HK-2 (cell line): ENCODE measurements around the gene COL21A1.

Experiments used
- DNase-seq: peaks from one replicate; pipeline ENCODE4 v3.0.0-alpha.2; 2018; ENCODE audit not compliant: unreplicated experiment

COL21A1 gene

GRCh38 chr6:56188429-56188828 lies 59.0 kb downstream of the COL21A1 start:
- no peak for DNase-seq

DNA sequence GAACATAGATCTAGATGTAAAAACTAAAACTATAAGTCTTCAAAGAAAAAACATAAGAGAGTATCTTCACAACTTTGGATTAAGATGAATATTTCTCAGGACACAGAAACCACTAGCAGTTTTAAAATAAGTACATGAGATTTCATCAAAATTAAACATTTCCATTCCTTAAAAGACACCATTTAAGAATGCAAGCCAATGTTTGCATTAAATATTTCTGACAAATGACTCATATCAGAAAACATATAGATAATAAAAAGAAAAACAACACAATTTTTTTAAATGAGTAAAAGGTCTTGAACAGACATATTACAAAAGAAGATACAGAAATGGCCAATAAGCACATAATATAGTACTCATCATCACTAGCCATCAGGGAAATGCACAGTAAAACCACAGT lies 59.7 kb downstream of the COL21A1 start:
- DNase-seq = no peak

DNA sequence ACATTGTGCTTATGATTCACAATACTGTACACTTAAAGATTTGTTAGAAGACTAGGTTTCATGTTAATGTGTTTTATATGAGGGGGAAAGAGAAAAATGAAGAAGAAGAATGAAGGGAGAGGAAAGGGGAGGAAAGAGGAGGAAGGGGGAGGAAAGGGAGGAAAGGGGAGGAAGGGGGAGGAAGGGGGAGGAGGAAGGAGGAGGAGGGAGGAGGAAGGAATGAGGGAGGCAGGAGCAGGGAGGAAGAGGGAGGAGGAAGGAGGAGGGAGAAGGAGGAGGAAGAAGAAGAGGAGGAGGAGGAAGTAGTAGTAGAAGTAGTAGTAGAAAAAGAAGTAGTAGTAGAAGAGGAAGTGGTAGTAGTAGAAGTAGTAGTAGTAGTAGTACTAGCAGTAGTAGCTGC lies 70.6 kb downstream of the COL21A1 start:
- no peak for DNase-seq

DNA sequence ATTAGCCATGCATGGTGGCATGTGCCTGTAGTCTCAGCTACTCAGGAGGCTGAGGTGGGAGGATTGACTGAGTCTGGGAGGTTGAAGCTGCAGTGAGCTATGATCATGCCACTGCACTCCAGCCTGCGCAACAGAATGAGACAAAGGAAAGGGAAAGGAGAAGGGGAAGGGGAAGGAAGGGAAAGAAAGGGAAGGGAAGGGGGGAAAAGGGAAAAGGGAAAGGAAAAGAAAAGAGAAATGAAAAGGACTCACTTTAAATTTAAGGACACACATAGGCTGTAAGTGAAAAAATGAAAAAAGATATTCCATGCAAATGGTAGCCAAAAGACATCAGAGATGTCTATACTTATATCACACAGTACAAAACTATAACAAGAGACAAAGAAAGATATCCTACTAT lies 74.2 kb downstream of the COL21A1 start:
- DNase-seq = no peak

DNA sequence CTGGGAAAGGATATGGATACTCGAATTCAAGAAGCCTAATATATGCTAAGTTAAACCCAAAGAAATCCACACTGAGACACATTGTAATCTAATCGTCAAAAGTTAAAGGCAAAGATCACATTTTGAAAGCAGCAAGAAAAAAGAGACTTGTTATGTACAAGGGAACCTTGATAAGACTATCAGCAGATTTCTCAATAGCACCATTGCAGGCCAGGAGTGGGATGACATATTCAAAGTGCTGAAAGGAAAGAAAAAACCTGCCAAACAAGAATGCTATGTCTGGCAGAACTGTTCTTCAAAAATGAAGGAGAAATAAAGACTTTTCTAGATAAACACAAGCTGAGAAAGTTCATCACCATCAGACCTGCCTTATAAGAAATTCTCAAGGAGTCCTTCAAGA lies 75.2 kb downstream of the COL21A1 start:
- DNase-seq = no peak

GRCh38 chr6:56169366-56169765 lies 78.0 kb downstream of the COL21A1 start:
- DNase-seq = no peak

- no peak for DNase-seq
These were observed 78.8 kb downstream of the COL21A1 start for GRCh38 chr6:56168596-56168995.

DNA sequence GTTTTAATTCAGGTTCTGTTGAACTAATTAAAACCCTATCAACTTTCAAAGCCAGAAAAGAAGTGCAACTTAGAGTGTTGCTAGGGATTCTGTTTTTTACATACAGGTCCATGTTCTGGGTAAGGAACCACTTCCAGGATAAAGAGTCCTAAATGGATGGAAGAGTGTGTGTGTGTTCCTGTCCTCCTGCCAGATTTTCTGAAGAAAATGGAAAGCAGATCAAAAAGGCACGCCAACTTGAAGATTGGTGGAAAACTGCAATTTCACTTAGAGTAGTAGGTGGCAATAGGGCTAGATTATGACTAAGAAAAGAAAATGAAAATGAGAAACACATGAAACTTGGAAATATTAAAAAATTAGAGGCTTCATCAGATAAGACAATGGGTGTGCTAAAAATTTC lies 85.3 kb downstream of the COL21A1 start:
- DNase-seq = no peak

DNA sequence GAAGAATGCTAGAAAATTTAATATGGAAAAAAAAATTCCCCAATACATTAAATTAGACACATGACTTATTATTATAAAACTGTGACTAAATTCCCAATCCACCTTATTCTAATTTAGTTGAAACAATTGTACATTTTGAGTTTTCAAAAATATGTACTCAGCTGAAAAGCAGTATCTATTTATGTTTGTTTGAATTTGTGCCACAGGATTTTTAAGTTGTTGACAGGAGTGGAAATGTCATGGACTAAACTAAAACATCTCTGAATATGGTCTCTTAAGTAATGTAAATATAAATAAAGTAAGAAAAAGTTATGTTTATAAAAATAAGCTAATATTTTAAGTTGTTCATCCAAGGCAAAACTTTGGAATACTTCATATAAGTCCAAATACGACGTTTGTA lies 86.9 kb downstream of the COL21A1 start:
- no peak for DNase-seq

GRCh38 chr6:56158571-56158970 lies 88.8 kb downstream of the COL21A1 start:
- no peak for DNase-seq

DNA sequence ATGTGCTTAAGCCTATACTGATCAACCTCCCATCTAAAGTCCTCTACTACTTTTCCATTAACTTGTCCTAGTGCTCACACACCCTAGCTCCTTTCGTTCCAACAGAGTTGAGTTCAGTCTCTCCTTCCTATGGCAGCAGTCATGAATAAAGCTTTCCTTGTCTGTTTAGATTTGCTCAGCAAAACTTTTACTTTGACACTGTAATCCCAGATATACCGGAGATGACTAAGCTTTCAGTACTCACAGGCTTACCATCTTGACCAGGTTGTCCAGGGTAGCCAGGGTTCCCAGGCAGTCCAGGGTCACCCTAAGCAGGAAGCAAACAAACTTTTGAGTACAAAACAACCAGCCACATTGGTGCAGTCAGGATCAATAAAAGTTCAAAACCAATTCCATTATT lies 90.7 kb downstream of the COL21A1 start:
- DNase-seq = no peak

GRCh38 chr6:56155634-56156141 lies 91.7 kb downstream of the COL21A1 start:
- DNase-seq = no peak

- DNase-seq = no peak
These were observed 93.3 kb downstream of the COL21A1 start for GRCh38 chr6:56154076-56154475.

GRCh38 chr6:56152611-56153010 lies 94.8 kb downstream of the COL21A1 start:
- DNase-seq = no peak

DNA sequence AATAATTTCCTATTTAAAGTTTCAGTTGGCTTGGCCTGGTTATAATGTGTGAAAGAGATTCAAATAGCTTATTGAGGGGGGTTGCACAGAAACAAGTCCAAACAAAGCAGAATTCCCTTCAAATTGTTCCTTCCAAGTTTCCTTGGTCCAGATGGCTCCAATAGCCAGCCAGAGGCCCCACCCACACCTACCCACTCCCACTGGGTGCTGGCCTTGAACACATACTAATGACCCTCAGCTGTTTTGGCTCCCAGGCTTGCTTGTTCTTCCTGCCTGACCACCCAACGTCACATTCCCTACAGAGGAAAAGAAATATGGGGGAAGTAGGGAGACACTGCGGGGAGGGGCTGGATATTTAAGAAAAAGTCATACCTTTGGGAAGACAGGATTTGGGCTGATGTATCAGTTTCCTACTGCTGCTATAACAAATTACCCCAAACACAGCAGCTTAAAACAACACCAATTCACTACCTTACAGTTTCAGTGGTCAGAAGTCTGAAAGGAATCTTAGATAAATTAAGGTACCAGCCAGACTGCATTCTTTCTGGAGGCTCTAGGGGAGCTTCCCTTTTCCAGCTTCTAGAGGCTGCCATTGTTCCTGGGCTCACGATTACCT lies 95.7 kb downstream of the COL21A1 start:
- DNase-seq = no peak

DNA sequence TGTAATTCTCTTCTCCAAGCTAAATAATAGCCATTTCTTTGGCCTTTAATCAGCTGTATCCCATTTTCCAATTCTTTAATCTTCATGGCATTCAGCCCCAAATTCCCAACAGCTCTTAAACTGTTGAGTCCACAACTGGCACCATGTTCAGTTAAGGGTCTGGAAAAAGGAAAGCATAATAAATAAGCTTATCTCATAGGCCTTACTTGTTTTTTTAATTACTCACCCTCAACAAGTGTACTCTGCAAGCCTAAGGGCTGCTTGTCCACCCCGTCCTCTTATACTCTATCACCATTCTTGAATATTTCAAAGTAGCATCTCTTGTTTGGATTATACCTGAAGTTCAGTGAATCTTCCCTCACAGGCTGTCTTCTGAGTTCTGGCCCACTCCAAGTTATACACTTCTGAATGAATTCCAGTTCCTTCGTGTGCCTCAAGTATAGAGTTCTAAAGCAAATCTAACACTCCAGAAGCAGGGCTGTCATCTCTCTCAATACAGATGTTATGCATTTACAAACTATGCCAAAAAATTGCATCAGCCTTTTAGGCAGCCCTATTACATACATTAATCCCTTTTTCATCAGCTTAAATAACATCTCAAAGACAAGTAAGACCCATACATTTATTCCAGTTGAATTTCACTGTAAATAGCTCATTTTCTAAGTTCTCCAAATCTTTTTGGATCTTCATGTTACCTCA lies 98.7 kb downstream of the COL21A1 start:
- DNase-seq = no peak

DNA sequence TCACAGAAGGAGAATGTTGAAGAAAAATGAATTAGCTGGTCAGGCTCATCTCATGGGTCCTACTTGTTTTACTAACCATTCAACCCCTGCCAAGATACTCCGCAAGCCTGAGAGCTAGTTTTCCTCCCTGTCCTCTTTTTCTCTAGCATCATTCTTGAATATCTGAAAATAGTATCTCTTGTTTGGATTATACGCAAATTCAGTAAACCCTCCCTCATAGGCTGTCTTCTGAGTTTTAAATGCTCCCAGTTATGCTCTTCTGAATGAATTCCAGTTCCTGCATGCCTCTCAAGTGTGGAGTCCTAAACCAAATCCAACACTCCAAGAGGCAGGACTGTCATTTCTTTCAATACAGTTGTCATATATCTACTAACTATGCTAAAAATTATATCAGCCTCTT lies 99.6 kb downstream of the COL21A1 start:
- no peak for DNase-seq

GRCh38 chr6:56146086-56146485 lies 101.3 kb downstream of the COL21A1 start:
- DNase-seq = no peak

DNA sequence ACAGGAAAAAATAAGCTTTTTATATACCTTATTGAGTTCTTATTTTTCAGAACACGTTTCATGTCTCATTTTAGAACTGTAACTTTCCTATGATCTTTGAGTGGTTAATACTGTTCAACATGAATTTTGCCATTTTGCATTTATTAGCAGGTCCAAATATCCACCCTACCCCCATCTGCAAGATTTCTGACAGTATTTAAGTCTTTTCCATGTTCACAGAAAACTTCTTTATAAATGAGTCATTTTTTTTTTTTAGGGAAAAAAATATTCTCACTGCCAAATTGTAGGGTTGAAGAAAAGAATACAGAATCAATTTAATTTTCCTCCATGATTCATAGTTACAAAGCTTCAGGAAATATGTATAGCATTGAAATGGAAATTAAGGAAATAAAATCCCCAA lies 101.8 kb downstream of the COL21A1 start:
- DNase-seq = no peak

- DNase-seq = peak; percentile 0
These were observed 102.6 kb downstream of the COL21A1 start for GRCh38 chr6:56144538-56145324.

GRCh38 chr6:56143796-56144195 lies 103.6 kb downstream of the COL21A1 start:
- no peak for DNase-seq

- no peak for DNase-seq
These were observed 107.3 kb downstream of the COL21A1 start for GRCh38 chr6:56140090-56140489.

DNA sequence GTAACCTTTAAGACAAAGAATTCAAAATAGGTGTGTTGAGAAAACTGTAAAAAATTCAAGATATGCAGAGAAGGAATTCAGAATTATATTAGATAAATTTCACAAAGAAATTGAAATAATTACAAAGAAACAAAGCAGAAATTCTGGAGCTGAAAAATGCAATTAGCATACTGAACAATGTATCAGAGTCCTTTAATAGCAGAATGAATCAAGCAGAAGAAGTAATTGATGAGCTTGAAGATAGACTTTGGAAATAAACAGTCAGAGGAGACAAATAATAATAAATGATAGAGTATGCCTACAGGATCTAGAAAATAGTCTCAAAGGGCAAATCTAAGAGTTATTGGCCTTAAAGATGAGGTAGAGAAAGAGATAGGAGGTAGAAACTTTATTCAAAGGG lies 131.7 kb downstream of the COL21A1 start:
- DNase-seq = no peak
